Measurements from ENCODE around the gene FOXO3. TPM values are rescaled to one million over a fixed set of nuclear protein-coding genes. Genes with fewer than 3 reads are reported as not detected.

FOXO3 gene
- total RNA-seq, 4 donors from 2014 or later: 29.9 to 66.1 (median 59.1) TPM

- in situ Hi-C loops (cut with MboI; ENCODE audit: low pct_ligation_motif_present in 1 of 4, low pct_unique_long_range_greater_than_20kb in 1 of 4, low sequenced_read_pairs in 3 of 4): no loop called here
- Histone ChIP-seq H3K27me3 (no peaks in the 10 kb centered on the region), H3K4me3 (no peak overlapping the region), H3K36me3 (no peaks in the 10 kb centered on the region), H3K27ac (peak overlapping the region; percentile 57 to 91 (median 74)), H3K9me3 (no peaks in the 10 kb centered on the region), H3K4me1 (peaks cover 48 to 66% (median 50%) of the 10 kb centered on the region in 4 donors)
- intact Hi-C loops (cut with DNase I; ENCODE audit: low total_unique reads): loop anchor here (10.0 kb wide), 1 partner anchor 57 kb away; no protein-coding TSS in a partner anchor
- no peak for DNase-seq
- TF ChIP-seq EP300 (IDR thresholded peaks at IDR 0.05; ENCODE audit: low read depth): no peak
- WGBS, 2 donors (ENCODE audit: low coverage in 1 of 2): 61 to 75% methylated on average over 5 of the region's 5 CpGs
These were observed 37.0 kb downstream of the FOXO3 start for GRCh38 chr6:108597572-108598304.

- peaks cover 44 to 61% (median 44%) of the 10 kb centered on the region in 4 donors for H3K4me1 ChIP-seq
- 33 to 78% methylated on average over 2 of the region's 2 CpGs for WGBS, 2 donors (ENCODE audit: low coverage in 1 of 2)
- TF ChIP-seq EP300 (IDR thresholded peaks at IDR 0.05; ENCODE audit: low read depth): peak; percentile 70
- TF ChIP-seq CTCF (IDR thresholded peaks at IDR 0.05): no peak
- no peak for TF ChIP-seq POLR2A (IDR thresholded peaks at IDR 0.05)
- peak; percentile 36 to 56 (median 36) for TF ChIP-seq POLR2AphosphoS5 (IDR thresholded peaks at IDR 0.05)
- H3K27ac ChIP-seq: peak overlapping the region; percentile 57 to 91 (median 74)
- intact Hi-C loops (cut with DNase I; ENCODE audit: low total_unique reads): loop anchor here (10.0 kb wide), 1 partner anchor 56 kb away; no protein-coding TSS in a partner anchor
- DNase-seq: no peak
- H3K36me3 ChIP-seq: no peaks in the 10 kb centered on the region
- in situ Hi-C loops (cut with MboI; ENCODE audit: low pct_ligation_motif_present in 1 of 4, low pct_unique_long_range_greater_than_20kb in 1 of 4, low sequenced_read_pairs in 3 of 4): no loop called here
- H3K4me3 ChIP-seq: no peak overlapping the region
- H3K9me3 ChIP-seq: no peaks in the 10 kb centered on the region
- H3K27me3 ChIP-seq: no peaks in the 10 kb centered on the region
These were observed 37.7 kb downstream of the FOXO3 start for GRCh38 chr6:108598305-108598863.

GRCh38 chr6:108604156-108604555, 43.4 kb downstream of the FOXO3 start:
- TF ChIP-seq EP300 (IDR thresholded peaks at IDR 0.05; ENCODE audit: low read depth) (no peak), POLR2AphosphoS5 (IDR thresholded peaks at IDR 0.05) (no peak), CTCF (IDR thresholded peaks at IDR 0.05) (no peak), POLR2A (IDR thresholded peaks at IDR 0.05) (no peak)
- H3K27me3 ChIP-seq: no peaks in the 10 kb centered on the region
- DNase-seq: no peak
- intact Hi-C loops (cut with DNase I; ENCODE audit: low total_unique reads): no loop called here
- H3K4me3 ChIP-seq: no peak overlapping the region
- 71 to 82% methylated on average over 5 of the region's 5 CpGs for WGBS, 2 donors (ENCODE audit: low coverage in 1 of 2)
- no peaks in the 10 kb centered on the region for H3K9me3 ChIP-seq
- H3K4me1 ChIP-seq: peaks cover 3 to 55% (median 31%) of the 10 kb centered on the region in 4 donors
- H3K36me3 ChIP-seq: no peaks in the 10 kb centered on the region
- in situ Hi-C loops (cut with MboI; ENCODE audit: low pct_ligation_motif_present in 1 of 4, low pct_unique_long_range_greater_than_20kb in 1 of 4, low sequenced_read_pairs in 3 of 4): no loop called here
- H3K27ac ChIP-seq: no peak overlapping the region

- TF ChIP-seq POLR2AphosphoS5 (IDR thresholded peaks at IDR 0.05): no peak
- in situ Hi-C loops (cut with MboI; ENCODE audit: low pct_ligation_motif_present in 1 of 4, low pct_unique_long_range_greater_than_20kb in 1 of 4, low sequenced_read_pairs in 3 of 4) (no loop called here), intact Hi-C loops (cut with DNase I; ENCODE audit: low total_unique reads) (no loop called here)
- DNase-seq: no peak
- no peak overlapping the region for H3K4me3 ChIP-seq
- no peaks in the 10 kb centered on the region for H3K36me3 ChIP-seq
- no peaks in the 10 kb centered on the region for H3K27me3 ChIP-seq
- H3K9me3 ChIP-seq: no peaks in the 10 kb centered on the region
- WGBS, 2 donors (ENCODE audit: low coverage in 1 of 2): 75 to 80% methylated on average over 2 to 3 of the region's 3 CpGs
- H3K27ac ChIP-seq: peak overlapping the region in 1 of 4 donors; percentile 6
- peaks cover 9 to 73% (median 46%) of the 10 kb centered on the region in 4 donors for H3K4me1 ChIP-seq
These were observed 45.6 kb downstream of the FOXO3 start for GRCh38 chr6:108606250-108606690.
